ENCODE measurements around the gene NHERF1. TPM values are rescaled to one million over a fixed set of nuclear protein-coding genes. Genes with fewer than 3 reads are reported as not detected.

Gene NHERF1
- total and polyA plus RNA-seq, 9 of the 15 experiments (the other 6 are each of a cell fraction or from before 2014, with no cell fraction given), result 11.4 to 79.9 (median 36.9) TPM

DNA sequence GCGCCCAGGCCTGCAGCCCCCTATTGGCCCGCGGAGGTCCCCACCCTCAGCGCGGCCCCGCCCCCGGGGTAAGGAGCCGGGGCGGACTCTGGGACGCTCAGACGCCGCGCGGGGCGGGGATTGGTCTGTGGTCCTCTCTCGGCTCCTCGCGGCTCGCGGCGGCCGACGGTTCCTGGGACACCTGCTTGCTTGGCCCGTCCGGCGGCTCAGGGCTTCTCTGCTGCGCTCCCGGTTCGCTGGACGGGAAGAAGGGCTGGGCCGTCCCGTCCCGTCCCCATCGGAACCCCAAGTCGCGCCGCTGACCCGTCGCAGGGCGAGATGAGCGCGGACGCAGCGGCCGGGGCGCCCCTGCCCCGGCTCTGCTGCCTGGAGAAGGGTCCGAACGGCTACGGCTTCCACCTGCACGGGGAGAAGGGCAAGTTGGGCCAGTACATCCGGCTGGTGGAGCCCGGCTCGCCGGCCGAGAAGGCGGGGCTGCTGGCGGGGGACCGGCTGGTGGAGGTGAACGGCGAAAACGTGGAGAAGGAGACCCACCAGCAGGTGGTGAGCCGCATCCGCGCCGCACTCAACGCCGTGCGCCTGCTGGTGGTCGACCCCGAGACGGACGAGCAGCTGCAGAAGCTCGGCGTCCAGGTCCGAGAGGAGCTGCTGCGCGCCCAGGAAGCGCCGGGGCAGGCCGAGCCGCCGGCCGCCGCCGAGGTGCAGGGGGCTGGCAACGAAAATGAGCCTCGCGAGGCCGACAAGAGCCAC is at the start of gene NHERF1 (continued):
- TF ChIP-seq, protein P1, sequence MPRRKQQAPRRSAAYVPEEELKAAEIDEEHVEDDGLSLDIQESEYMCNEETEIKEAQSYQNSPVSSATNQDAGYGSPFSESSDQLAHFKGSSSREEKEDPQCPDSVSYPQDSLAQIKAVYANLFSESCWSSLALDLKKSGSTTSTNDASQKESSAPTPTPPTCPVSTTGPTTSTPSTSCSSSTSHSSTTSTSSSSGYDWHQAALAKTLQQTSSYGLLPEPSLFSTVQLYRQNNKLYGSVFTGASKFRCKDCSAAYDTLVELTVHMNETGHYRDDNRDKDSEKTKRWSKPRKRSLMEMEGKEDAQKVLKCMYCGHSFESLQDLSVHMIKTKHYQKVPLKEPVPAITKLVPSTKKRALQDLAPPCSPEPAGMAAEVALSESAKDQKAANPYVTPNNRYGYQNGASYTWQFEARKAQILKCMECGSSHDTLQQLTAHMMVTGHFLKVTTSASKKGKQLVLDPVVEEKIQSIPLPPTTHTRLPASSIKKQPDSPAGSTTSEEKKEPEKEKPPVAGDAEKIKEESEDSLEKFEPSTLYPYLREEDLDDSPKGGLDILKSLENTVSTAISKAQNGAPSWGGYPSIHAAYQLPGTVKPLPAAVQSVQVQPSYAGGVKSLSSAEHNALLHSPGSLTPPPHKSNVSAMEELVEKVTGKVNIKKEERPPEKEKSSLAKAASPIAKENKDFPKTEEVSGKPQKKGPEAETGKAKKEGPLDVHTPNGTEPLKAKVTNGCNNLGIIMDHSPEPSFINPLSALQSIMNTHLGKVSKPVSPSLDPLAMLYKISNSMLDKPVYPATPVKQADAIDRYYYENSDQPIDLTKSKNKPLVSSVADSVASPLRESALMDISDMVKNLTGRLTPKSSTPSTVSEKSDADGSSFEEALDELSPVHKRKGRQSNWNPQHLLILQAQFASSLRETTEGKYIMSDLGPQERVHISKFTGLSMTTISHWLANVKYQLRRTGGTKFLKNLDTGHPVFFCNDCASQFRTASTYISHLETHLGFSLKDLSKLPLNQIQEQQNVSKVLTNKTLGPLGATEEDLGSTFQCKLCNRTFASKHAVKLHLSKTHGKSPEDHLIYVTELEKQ (CRISPR knock-in tag; IDR thresholded peaks at IDR 0.05), result no peak
- TF ChIP-seq EZH2 (IDR thresholded peaks at IDR 0.05; ENCODE audit: borderline replicate concordance, low read depth, low read length), result no peak
- TF ChIP-seq, protein P2, sequence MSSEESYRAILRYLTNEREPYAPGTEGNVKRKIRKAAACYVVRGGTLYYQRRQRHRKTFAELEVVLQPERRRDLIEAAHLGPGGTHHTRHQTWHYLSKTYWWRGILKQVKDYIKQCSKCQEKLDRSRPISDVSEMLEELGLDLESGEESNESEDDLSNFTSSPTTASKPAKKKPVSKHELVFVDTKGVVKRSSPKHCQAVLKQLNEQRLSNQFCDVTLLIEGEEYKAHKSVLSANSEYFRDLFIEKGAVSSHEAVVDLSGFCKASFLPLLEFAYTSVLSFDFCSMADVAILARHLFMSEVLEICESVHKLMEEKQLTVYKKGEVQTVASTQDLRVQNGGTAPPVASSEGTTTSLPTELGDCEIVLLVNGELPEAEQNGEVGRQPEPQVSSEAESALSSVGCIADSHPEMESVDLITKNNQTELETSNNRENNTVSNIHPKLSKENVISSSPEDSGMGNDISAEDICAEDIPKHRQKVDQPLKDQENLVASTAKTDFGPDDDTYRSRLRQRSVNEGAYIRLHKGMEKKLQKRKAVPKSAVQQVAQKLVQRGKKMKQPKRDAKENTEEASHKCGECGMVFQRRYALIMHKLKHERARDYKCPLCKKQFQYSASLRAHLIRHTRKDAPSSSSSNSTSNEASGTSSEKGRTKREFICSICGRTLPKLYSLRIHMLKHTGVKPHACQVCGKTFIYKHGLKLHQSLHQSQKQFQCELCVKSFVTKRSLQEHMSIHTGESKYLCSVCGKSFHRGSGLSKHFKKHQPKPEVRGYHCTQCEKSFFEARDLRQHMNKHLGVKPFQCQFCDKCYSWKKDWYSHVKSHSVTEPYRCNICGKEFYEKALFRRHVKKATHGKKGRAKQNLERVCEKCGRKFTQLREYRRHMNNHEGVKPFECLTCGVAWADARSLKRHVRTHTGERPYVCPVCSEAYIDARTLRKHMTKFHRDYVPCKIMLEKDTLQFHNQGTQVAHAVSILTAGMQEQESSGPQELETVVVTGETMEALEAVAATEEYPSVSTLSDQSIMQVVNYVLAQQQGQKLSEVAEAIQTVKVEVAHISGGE (CRISPR knock-in tag; IDR thresholded peaks at IDR 0.05), result peak in 1 of 3 experiments; percentile 51; a peak in 2 of 6 replicates
- TF ChIP-seq NFRKB (IDR thresholded peaks at IDR 0.05; ENCODE audit: low read depth), result no peak
- TF ChIP-seq MCM5 (IDR thresholded peaks at IDR 0.05; ENCODE audit: low read depth), result no peak
- no peak for TF ChIP-seq SAFB (IDR thresholded peaks at IDR 0.05; ENCODE audit: borderline replicate concordance, low read depth, low read length)
- no peak for TF ChIP-seq FOXM1 (IDR thresholded peaks at IDR 0.05; ENCODE audit: low read depth)
- peak; percentile 67; the same call in 1 of the 2 replicates for TF ChIP-seq FOXM1 (CRISPR knock-in tag; IDR thresholded peaks at IDR 0.05; ENCODE audit: low read depth)
- TF ChIP-seq, protein P3, sequence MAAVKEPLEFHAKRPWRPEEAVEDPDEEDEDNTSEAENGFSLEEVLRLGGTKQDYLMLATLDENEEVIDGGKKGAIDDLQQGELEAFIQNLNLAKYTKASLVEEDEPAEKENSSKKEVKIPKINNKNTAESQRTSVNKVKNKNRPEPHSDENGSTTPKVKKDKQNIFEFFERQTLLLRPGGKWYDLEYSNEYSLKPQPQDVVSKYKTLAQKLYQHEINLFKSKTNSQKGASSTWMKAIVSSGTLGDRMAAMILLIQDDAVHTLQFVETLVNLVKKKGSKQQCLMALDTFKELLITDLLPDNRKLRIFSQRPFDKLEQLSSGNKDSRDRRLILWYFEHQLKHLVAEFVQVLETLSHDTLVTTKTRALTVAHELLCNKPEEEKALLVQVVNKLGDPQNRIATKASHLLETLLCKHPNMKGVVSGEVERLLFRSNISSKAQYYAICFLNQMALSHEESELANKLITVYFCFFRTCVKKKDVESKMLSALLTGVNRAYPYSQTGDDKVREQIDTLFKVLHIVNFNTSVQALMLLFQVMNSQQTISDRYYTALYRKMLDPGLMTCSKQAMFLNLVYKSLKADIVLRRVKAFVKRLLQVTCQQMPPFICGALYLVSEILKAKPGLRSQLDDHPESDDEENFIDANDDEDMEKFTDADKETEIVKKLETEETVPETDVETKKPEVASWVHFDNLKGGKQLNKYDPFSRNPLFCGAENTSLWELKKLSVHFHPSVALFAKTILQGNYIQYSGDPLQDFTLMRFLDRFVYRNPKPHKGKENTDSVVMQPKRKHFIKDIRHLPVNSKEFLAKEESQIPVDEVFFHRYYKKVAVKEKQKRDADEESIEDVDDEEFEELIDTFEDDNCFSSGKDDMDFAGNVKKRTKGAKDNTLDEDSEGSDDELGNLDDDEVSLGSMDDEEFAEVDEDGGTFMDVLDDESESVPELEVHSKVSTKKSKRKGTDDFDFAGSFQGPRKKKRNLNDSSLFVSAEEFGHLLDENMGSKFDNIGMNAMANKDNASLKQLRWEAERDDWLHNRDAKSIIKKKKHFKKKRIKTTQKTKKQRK (IDR thresholded peaks at IDR 0.05; ENCODE audit: borderline replicate concordance, low read depth, low read length), result no peak
- TF ChIP-seq, protein P4, sequence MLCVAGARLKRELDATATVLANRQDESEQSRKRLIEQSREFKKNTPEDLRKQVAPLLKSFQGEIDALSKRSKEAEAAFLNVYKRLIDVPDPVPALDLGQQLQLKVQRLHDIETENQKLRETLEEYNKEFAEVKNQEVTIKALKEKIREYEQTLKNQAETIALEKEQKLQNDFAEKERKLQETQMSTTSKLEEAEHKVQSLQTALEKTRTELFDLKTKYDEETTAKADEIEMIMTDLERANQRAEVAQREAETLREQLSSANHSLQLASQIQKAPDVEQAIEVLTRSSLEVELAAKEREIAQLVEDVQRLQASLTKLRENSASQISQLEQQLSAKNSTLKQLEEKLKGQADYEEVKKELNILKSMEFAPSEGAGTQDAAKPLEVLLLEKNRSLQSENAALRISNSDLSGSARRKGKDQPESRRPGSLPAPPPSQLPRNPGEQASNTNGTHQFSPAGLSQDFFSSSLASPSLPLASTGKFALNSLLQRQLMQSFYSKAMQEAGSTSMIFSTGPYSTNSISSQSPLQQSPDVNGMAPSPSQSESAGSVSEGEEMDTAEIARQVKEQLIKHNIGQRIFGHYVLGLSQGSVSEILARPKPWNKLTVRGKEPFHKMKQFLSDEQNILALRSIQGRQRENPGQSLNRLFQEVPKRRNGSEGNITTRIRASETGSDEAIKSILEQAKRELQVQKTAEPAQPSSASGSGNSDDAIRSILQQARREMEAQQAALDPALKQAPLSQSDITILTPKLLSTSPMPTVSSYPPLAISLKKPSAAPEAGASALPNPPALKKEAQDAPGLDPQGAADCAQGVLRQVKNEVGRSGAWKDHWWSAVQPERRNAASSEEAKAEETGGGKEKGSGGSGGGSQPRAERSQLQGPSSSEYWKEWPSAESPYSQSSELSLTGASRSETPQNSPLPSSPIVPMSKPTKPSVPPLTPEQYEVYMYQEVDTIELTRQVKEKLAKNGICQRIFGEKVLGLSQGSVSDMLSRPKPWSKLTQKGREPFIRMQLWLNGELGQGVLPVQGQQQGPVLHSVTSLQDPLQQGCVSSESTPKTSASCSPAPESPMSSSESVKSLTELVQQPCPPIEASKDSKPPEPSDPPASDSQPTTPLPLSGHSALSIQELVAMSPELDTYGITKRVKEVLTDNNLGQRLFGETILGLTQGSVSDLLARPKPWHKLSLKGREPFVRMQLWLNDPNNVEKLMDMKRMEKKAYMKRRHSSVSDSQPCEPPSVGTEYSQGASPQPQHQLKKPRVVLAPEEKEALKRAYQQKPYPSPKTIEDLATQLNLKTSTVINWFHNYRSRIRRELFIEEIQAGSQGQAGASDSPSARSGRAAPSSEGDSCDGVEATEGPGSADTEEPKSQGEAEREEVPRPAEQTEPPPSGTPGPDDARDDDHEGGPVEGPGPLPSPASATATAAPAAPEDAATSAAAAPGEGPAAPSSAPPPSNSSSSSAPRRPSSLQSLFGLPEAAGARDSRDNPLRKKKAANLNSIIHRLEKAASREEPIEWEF (CRISPR knock-in tag; IDR thresholded peaks at IDR 0.05), result no peak
